Measurements from ENCODE around the gene CYP24A1.

- no peak for TF ChIP-seq CTCF (IDR thresholded peaks at IDR 0.05; ENCODE audit: low read length)
- no peak for TF ChIP-seq EZH2 (IDR thresholded peaks at IDR 0.05; ENCODE audit: borderline replicate concordance, low read length)
Observed at GRCh38 chr20:54172532-54172855, 1.3 kb downstream of the CYP24A1 start.
